SK-N-SH treated with all-trans-retinoic acid at 6 μM for 48 hours (cell line): ENCODE results near the gene PNKD.

ENCODE experiments used
- ATAC-seq: fragments of 200-7000 bp; cut with Tn5 transposase; 3 replicates; pipeline ENCODE4 v1.9.1; 2020; ENCODE audit warnings: mild to moderate bottlenecking, moderate library complexity
- ARNTL ChIP-seq: fragments of 450-650 bp; formaldehyde crosslinking; IDR thresholded peaks from 2 replicates; pipeline ENCODE4 v1.5.0; 2020; ENCODE audit warnings: low read depth, mild to moderate bottlenecking, moderate library complexity, borderline replicate concordance
- BACH2 ChIP-seq: fragments of 250-450 bp; sonication (Bioruptor Pico); IDR thresholded peaks from 2 replicates; pipeline ENCODE4 v1.9.0; 2021; ENCODE audit warnings: mild to moderate bottlenecking, borderline replicate concordance
- CREB5 ChIP-seq: fragments of 250-450 bp; sonication (Bioruptor Pico); IDR thresholded peaks from 2 replicates; pipeline ENCODE4 v1.5.1; 2020; ENCODE audit warnings: low read depth, mild to moderate bottlenecking, moderate library complexity
- CSDC2 ChIP-seq: fragments of 250-450 bp; sonication (Bioruptor Pico); IDR thresholded peaks from 2 replicates; pipeline ENCODE4 v1.5.0; 2020; ENCODE audit warnings: mild to moderate bottlenecking, moderate library complexity
- GLIS3 ChIP-seq: fragments of 250-450 bp; sonication (Bioruptor Pico); IDR thresholded peaks from 2 replicates; pipeline ENCODE4 v1.5.0; 2020; ENCODE audit warnings: mild to moderate bottlenecking, moderate library complexity
- ISL1 ChIP-seq: fragments of 250-450 bp; sonication (Bioruptor Pico); IDR thresholded peaks from 2 replicates; pipeline ENCODE4 v2.1.2; 2022; ENCODE audit warnings: mild to moderate bottlenecking, moderate library complexity
- OSR1 ChIP-seq: fragments of 250-450 bp; sonication (Bioruptor Pico); IDR thresholded peaks from 2 replicates; pipeline ENCODE4 v1.8.0; 2022; ENCODE audit warnings: moderate library complexity, mild to moderate bottlenecking, inconsistent platforms
- PPARA ChIP-seq: fragments of 250-450 bp; sonication (Bioruptor Pico); IDR thresholded peaks from 2 replicates; pipeline ENCODE4 v1.5.0; 2020; ENCODE audit warnings: mild to moderate bottlenecking, borderline replicate concordance
- RARB ChIP-seq: fragments of 250-450 bp; sonication (Bioruptor Pico); IDR thresholded peaks from 2 replicates; pipeline ENCODE4 v1.8.0; 2021; ENCODE audit warnings: mild to moderate bottlenecking, moderate library complexity
- SNAI2 ChIP-seq: fragments of 250-450 bp; sonication (Bioruptor Pico); IDR thresholded peaks from 2 replicates; pipeline ENCODE4 v1.5.0; 2020; ENCODE audit warnings: mild to moderate bottlenecking, moderate library complexity
- TCF4 ChIP-seq: fragments of 250-450 bp; sonication (Bioruptor Pico); IDR thresholded peaks from 2 replicates; pipeline ENCODE4 v1.8.0; 2021; ENCODE audit warnings: mild to moderate bottlenecking, moderate library complexity, borderline replicate concordance
- TOX ChIP-seq: fragments of 250-450 bp; sonication (Bioruptor Pico); IDR thresholded peaks from 2 replicates; pipeline ENCODE4 v1.8.0; 2021; ENCODE audit warnings: mild to moderate bottlenecking, moderate library complexity, borderline replicate concordance
- TSHZ2 ChIP-seq: fragments of 250-450 bp; sonication (Bioruptor Pico); IDR thresholded peaks from 2 replicates; pipeline ENCODE4 v1.5.0; 2020; ENCODE audit warnings: mild to moderate bottlenecking, moderate library complexity
- ZFP3 ChIP-seq: fragments of 250-450 bp; sonication (Bioruptor Pico); IDR thresholded peaks from 2 replicates; pipeline ENCODE4 v1.5.0; 2020; ENCODE audit warnings: mild to moderate bottlenecking, moderate library complexity
- ZNF565 ChIP-seq: fragments of 450-650 bp; formaldehyde crosslinking; conservative IDR thresholded peaks from 2 replicates; pipeline ENCODE4 v1.5.0; 2020; ENCODE audit warnings: low read depth, mild to moderate bottlenecking, moderate library complexity
- ZNF70 ChIP-seq: fragments of 450-650 bp; formaldehyde crosslinking; IDR thresholded peaks from 2 replicates; pipeline ENCODE4 v1.5.0; 2020; ENCODE audit warnings: mild to moderate bottlenecking, moderate library complexity
- ZNF8 ChIP-seq: fragments of 450-650 bp; formaldehyde crosslinking; IDR thresholded peaks from 2 replicates; pipeline ENCODE4 v1.5.0; 2020; ENCODE audit warnings: mild to moderate bottlenecking, moderate library complexity
- TF ChIP-seq, protein P1 (sequence below): fragments of 250-450 bp; sonication (Bioruptor Pico); IDR thresholded peaks from 2 replicates; pipeline ENCODE4 v1.8.0; 2020; ENCODE audit warnings: mild to moderate bottlenecking, moderate library complexity, borderline replicate concordance
- TF ChIP-seq, protein P2 (sequence below): fragments of 250-450 bp; sonication (Bioruptor Pico); IDR thresholded peaks from 2 replicates; pipeline ENCODE4 v1.5.1; 2021; ENCODE audit warnings: mild to moderate bottlenecking, moderate library complexity
- TF ChIP-seq, protein P3 (sequence below): fragments of 250-450 bp; sonication (Bioruptor Pico); IDR thresholded peaks from 2 replicates; pipeline ENCODE4 v1.8.0; 2021; ENCODE audit warnings: low read depth, mild to moderate bottlenecking, moderate library complexity, borderline replicate concordance

Gene PNKD

GRCh38 chr2:218354045-218354444 lies 83.7 kb downstream of the PNKD start:
- TF ChIP-seq GLIS3 (CRISPR knock-in tag) = no peak
- no peak for TF ChIP-seq OSR1 (CRISPR knock-in tag)
- no peak for TF ChIP-seq ISL1 (CRISPR knock-in tag)
- TF ChIP-seq, protein P1, sequence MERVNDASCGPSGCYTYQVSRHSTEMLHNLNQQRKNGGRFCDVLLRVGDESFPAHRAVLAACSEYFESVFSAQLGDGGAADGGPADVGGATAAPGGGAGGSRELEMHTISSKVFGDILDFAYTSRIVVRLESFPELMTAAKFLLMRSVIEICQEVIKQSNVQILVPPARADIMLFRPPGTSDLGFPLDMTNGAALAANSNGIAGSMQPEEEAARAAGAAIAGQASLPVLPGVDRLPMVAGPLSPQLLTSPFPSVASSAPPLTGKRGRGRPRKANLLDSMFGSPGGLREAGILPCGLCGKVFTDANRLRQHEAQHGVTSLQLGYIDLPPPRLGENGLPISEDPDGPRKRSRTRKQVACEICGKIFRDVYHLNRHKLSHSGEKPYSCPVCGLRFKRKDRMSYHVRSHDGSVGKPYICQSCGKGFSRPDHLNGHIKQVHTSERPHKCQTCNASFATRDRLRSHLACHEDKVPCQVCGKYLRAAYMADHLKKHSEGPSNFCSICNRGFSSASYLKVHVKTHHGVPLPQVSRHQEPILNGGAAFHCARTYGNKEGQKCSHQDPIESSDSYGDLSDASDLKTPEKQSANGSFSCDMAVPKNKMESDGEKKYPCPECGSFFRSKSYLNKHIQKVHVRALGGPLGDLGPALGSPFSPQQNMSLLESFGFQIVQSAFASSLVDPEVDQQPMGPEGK (CRISPR knock-in tag) = no peak
- no peak for TF ChIP-seq TSHZ2 (CRISPR knock-in tag)
- no peak for TF ChIP-seq BACH2 (CRISPR knock-in tag)
- TF ChIP-seq CREB5 (CRISPR knock-in tag) = no peak
- TF ChIP-seq RARB (CRISPR knock-in tag) = no peak
- TF ChIP-seq, all 23 proteins: peak for 0
- ATAC-seq = no peak

DNA sequence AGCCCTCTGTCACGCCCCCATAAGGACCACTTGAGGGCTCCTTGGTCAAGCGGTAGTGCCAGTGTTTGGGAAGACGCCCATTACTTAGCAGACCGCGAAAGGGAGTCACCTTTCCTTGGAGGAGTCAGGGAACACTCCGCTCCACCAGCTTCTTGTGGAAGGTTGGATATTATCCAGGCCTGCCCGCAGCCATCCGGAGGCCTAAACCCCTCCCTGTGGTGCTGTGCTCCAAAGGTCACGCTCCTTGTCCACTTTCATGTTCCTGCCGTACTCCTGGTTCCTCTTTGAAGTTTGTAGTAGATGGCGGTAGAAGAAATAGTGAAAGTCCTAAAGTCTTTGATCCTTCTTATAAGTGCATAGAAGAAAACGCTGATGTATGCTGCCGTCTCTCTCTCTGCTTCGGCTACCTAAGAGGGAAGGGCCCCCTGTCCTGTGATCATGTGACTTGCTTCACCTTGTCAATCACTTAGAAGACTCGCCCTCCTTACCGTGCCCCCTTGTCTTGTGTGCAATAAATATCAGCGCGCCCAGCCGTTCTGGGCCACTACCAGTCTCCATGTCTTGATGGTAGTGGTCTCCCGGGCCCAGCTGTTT lies 84.6 kb downstream of the PNKD start:
- TF ChIP-seq ARNTL (CRISPR knock-in tag) (no peak), ZNF8 (CRISPR knock-in tag) (no peak), ZFP3 (CRISPR knock-in tag) (no peak), ZNF70 (no peak), RARB (CRISPR knock-in tag) (no peak), TSHZ2 (CRISPR knock-in tag) (no peak), PPARA (no peak), TOX (CRISPR knock-in tag) (no peak)
- no peak for ATAC-seq

DNA sequence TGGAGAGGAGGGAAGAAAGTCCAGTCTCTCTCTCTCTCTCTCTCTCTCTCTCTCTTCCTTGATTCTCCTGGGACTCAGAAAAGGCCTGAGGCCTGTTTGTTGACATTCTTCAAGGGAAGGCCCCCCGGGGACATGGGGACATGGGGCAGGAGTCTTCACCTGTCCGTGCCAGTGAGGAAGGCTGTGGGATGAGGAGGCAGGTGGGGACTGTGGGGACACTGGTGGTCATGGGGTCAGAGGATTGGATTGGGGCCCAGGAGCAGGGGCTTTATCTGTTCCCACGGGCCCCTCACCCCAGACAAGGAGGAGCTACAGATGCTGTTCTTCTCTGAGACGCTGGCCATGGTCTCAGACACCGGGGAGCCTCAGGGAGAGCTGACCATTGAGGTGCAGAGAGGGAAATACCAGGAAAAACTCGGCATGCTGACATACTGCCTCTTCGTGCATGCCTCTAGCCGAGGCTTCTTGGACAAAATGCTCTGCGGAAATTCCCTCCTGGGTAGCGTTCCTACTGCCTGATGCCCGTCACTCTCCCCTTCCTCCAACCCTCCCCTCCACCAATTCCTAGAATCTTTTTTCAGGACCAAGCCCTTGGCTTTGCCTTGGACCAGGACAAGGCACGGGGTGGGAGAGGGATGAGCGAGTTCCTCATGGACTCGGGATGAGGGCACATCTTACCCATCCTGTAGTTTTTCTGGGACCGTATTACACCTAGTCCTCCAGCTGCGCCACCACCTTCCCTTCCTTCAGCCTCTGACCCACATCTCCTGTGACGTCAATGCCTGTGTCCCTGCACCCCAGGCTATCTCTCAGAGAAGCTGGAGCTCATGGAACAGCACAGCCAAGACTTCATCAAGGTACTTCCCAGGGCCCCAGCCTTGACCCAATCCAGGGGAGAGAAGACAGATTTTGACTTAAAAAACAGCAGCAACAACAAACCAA lies 87.2 kb downstream of the PNKD start:
- no peak for ATAC-seq
- no peak for TF ChIP-seq RARB (CRISPR knock-in tag)
- no peak for TF ChIP-seq ARNTL (CRISPR knock-in tag)
- TF ChIP-seq ZFP3 (CRISPR knock-in tag) = no peak
- TF ChIP-seq, protein P2, sequence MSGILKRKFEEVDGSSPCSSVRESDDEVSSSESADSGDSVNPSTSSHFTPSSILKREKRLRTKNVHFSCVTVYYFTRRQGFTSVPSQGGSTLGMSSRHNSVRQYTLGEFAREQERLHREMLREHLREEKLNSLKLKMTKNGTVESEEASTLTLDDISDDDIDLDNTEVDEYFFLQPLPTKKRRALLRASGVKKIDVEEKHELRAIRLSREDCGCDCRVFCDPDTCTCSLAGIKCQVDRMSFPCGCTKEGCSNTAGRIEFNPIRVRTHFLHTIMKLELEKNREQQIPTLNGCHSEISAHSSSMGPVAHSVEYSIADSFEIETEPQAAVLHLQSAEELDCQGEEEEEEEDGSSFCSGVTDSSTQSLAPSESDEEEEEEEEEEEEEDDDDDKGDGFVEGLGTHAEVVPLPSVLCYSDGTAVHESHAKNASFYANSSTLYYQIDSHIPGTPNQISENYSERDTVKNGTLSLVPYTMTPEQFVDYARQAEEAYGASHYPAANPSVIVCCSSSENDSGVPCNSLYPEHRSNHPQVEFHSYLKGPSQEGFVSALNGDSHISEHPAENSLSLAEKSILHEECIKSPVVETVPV (CRISPR knock-in tag) = no peak
- TF ChIP-seq CSDC2 (CRISPR knock-in tag) = no peak
- no peak for TF ChIP-seq TOX (CRISPR knock-in tag)
- no peak for TF ChIP-seq CREB5 (CRISPR knock-in tag)
- no peak for TF ChIP-seq PPARA
- TF ChIP-seq, protein P3, sequence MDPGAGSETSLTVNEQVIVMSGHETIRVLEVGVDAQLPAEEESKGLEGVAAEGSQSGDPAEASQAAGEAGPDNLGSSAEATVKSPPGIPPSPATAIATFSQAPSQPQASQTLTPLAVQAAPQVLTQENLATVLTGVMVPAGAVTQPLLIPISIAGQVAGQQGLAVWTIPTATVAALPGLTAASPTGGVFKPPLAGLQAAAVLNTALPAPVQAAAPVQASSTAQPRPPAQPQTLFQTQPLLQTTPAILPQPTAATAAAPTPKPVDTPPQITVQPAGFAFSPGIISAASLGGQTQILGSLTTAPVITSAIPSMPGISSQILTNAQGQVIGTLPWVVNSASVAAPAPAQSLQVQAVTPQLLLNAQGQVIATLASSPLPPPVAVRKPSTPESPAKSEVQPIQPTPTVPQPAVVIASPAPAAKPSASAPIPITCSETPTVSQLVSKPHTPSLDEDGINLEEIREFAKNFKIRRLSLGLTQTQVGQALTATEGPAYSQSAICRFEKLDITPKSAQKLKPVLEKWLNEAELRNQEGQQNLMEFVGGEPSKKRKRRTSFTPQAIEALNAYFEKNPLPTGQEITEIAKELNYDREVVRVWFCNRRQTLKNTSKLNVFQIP (CRISPR knock-in tag) = no peak
- no peak for TF ChIP-seq ZNF565
- TF ChIP-seq ISL1 (CRISPR knock-in tag) = no peak
- TF ChIP-seq BACH2 (CRISPR knock-in tag) = no peak
- TF ChIP-seq SNAI2 = no peak
- TF ChIP-seq GLIS3 (CRISPR knock-in tag) = no peak
- TF ChIP-seq TCF4 (CRISPR knock-in tag) = no peak
